H1 (cell line): Measurements from ENCODE around the gene DEDD2. TPM values are rescaled to one million over a fixed set of nuclear protein-coding genes. Genes with fewer than 3 reads are reported as not detected.

ENCODE experiments used
- CTCF ChIA-PET: fragments of 300-600 bp; sonication (Branson Sonifier 250); formaldehyde crosslinking; loops from one replicate; lab custom pipeline; 2021; ENCODE audit not compliant: partially characterized antibody; lab: Charles Lee
- POLR2A ChIA-PET: fragments of 300-600 bp; sonication (Branson Sonifier 250); formaldehyde crosslinking; loops from one replicate; lab custom pipeline; 2021; ENCODE audit warnings: inconsistent platforms; ENCODE audit not compliant: partially characterized antibody; lab: Charles Lee
- DNase-seq, 2 experiments: peaks; one replicate each; pipeline versions ENCODE4 v3.0.0 to v3.0.0-alpha.2; 2010 to 2022; ENCODE audit warnings: low spot score in 2 of 2, low read depth in 1 of 2, mixed read lengths in 1 of 2
- FAIRE-seq: peaks from 2 replicates; lab custom pipeline; 2011; peaks lifted over from hg19 to GRCh38; lab: Jason Lieb, UNC
- H2AFZ ChIP-seq: 2 replicates; pipeline ENCODE4 v1.8.1; 2012; ENCODE audit warnings: low read length, inconsistent platforms
- H2AK5ac ChIP-seq: 2 replicates; pipeline ENCODE4 v1.6.1; 2013; ENCODE audit warnings: low read depth, low read length
- H2BK120ac ChIP-seq: replicated peaks from 2 replicates; pipeline ENCODE3; 2013; ENCODE audit warnings: low read depth, low read length, inconsistent platforms
- H2BK12ac ChIP-seq: 2 replicates; pipeline ENCODE4 v1.6.1; 2013; ENCODE audit warnings: low read depth, low read length
- H2BK15ac ChIP-seq: 2 replicates; pipeline ENCODE4 v1.6.1; 2013; ENCODE audit warnings: low read length
- H2BK20ac ChIP-seq: 2 replicates; pipeline ENCODE4 v1.6.1; 2013; ENCODE audit warnings: low read length
- H2BK5ac ChIP-seq: 2 replicates; pipeline ENCODE4 v1.6.1; 2013; ENCODE audit warnings: low read depth, low read length
- H3K14ac ChIP-seq: 2 replicates; pipeline ENCODE4 v1.6.1; 2013; ENCODE audit warnings: inconsistent platforms; ENCODE audit not compliant: insufficient read length
- H3K18ac ChIP-seq: 2 replicates; pipeline ENCODE4 v1.6.1; 2013; ENCODE audit warnings: low read length; ENCODE audit errors: extremely low read depth
- H3K23ac ChIP-seq: 2 replicates; pipeline ENCODE4 v1.6.1; 2013; ENCODE audit warnings: inconsistent platforms; ENCODE audit not compliant: insufficient read length
- H3K23me2 ChIP-seq: 2 replicates; pipeline ENCODE4 v1.6.1; 2013; ENCODE audit warnings: low read depth, low read length
- H3K27ac ChIP-seq: 2 replicates; pipeline ENCODE4 v1.6.1; 2011; ENCODE audit warnings: low read depth, low read length, inconsistent platforms
- H3K27me3 ChIP-seq, 4 experiments: replicated peaks in 1 of 4; 1 replicate in 1 of 4; 2 replicates in 3 of 4; pipeline versions ENCODE4 v1.6.1 to v1.8.1; 2011 to 2013; ENCODE audit warnings: low read length in 3 of 4, mild to moderate bottlenecking in 3 of 4, inconsistent platforms in 2 of 4, mixed read lengths in 2 of 4, moderate library complexity in 1 of 4; ENCODE audit not compliant: control insufficient read depth in 3 of 4, insufficient read depth in 3 of 4; ENCODE audit errors: extremely low read depth in 1 of 4
- H3K36me3 ChIP-seq, 4 experiments: 2 replicates each; pipeline versions ENCODE4 v1.6.1 to v1.8.1; 2011 to 2013; ENCODE audit warnings: mild to moderate bottlenecking in 4 of 4, low read length in 3 of 4, moderate library complexity in 2 of 4, control low read depth in 1 of 4, inconsistent platforms in 1 of 4; ENCODE audit not compliant: insufficient read depth in 4 of 4, control insufficient read depth in 2 of 4
- H3K4ac ChIP-seq: replicated peaks from 2 replicates; pipeline ENCODE3; 2013; ENCODE audit warnings: low read length, low read depth, mixed read lengths, inconsistent platforms; ENCODE audit not compliant: insufficient read length
- H3K4me1 ChIP-seq, 4 experiments: replicated peaks in 1 of 4; 1 replicate in 1 of 4; 2 replicates in 3 of 4; pipeline versions ENCODE4 v1.6.1 to v1.8.1; 2011 to 2013; ENCODE audit warnings: low read length in 3 of 4, inconsistent platforms in 2 of 4, mixed read lengths in 1 of 4; ENCODE audit not compliant: insufficient read depth in 4 of 4, control insufficient read depth in 3 of 4
- H3K4me2 ChIP-seq, 2 experiments: 2 replicates each; pipeline versions ENCODE4 v1.6.1 to v1.8.1; 2011 to 2013; ENCODE audit warnings: low read depth in 2 of 2, low read length in 2 of 2, control low read depth in 1 of 2, inconsistent platforms in 1 of 2, mild to moderate bottlenecking in 1 of 2; ENCODE audit not compliant: insufficient read depth in 1 of 2
- H3K4me3 ChIP-seq, 4 experiments: fragments of 200-600, 300-600 bp in 1 of 4; sonication (generic), shearing (Covaris generic), sonication (Bioruptor Twin) in 1 of 4; 2 replicates each; pipeline versions ENCODE4 v1.5.1 to v1.8.1; 2011 to 2016; ENCODE audit warnings: low read length in 4 of 4, low read depth in 3 of 4, control low read depth in 2 of 4, inconsistent platforms in 2 of 4, mild to moderate bottlenecking in 2 of 4, mixed read lengths in 1 of 4, moderate library complexity in 1 of 4; ENCODE audit not compliant: insufficient read depth in 2 of 4; ENCODE audit errors: extremely low read depth in 1 of 4
- H3K56ac ChIP-seq: replicated peaks from 2 replicates; pipeline ENCODE3; 2013; ENCODE audit warnings: low read depth, mild to moderate bottlenecking, mixed read lengths, low read length, inconsistent platforms; ENCODE audit not compliant: insufficient read length
- H3K79me1 ChIP-seq: 2 replicates; pipeline ENCODE4 v1.6.1; 2013; ENCODE audit warnings: low read depth, low read length, control low read depth
- H3K79me2 ChIP-seq, 2 experiments: 2 replicates each; pipeline versions ENCODE4 v1.6.1 to v1.8.1; 2012 to 2013; ENCODE audit warnings: low read length in 2 of 2, mild to moderate bottlenecking in 2 of 2, inconsistent platforms in 1 of 2; ENCODE audit not compliant: insufficient read depth in 2 of 2, control insufficient read depth in 1 of 2
- H3K9ac ChIP-seq, 4 experiments: replicated peaks in 1 of 4; 1 replicate in 1 of 4; 2 replicates in 3 of 4; pipeline versions ENCODE4 v1.6.1 to v1.8.1; 2011 to 2013; ENCODE audit warnings: low read depth in 3 of 4, low read length in 3 of 4, control low read depth in 2 of 4, mild to moderate bottlenecking in 2 of 4, moderate library complexity in 2 of 4, inconsistent platforms in 1 of 4; ENCODE audit errors: extremely low read depth in 1 of 4
- H3K9me3 ChIP-seq, 2 experiments: 2 replicates each; pipeline versions ENCODE4 v1.6.1 to v1.8.1; 2012 to 2013; ENCODE audit warnings: mild to moderate bottlenecking in 2 of 2, moderate library complexity in 2 of 2, control low read depth in 1 of 2, inconsistent platforms in 1 of 2, low read depth in 1 of 2, low read length in 1 of 2, mixed read lengths in 1 of 2; ENCODE audit not compliant: insufficient read depth in 2 of 2
- H4K20me1 ChIP-seq, 2 experiments: replicated peaks in 1 of 2; 2 replicates each; pipeline versions ENCODE3 to v1.8.1; 2011 to 2013; ENCODE audit warnings: inconsistent platforms in 2 of 2, low read length in 2 of 2, mild to moderate bottlenecking in 1 of 2; ENCODE audit not compliant: insufficient read depth in 2 of 2, control insufficient read depth in 1 of 2
- H4K5ac ChIP-seq: 2 replicates; pipeline ENCODE4 v1.6.1; 2013; ENCODE audit warnings: low read length, low read depth, mixed read lengths, inconsistent platforms; ENCODE audit not compliant: insufficient read length
- H4K8ac ChIP-seq: 2 replicates; pipeline ENCODE4 v1.8.0; 2013; ENCODE audit warnings: mild to moderate bottlenecking, moderate library complexity, low read length, inconsistent platforms; ENCODE audit not compliant: insufficient read depth; ENCODE audit errors: extremely low read depth
- H4K91ac ChIP-seq: replicated peaks from 2 replicates; pipeline ENCODE3; 2013; ENCODE audit warnings: low read length, mixed read lengths, inconsistent platforms; ENCODE audit not compliant: insufficient read length
- CHD2 ChIP-seq: IDR thresholded peaks from 2 replicates; pipeline ENCODE4 v1.6.1; 2012; ENCODE audit warnings: low read length, improper control_type of control experiment
- KDM1A ChIP-seq: fragments of 200-600, 300-600 bp; sonication (generic); IDR thresholded peaks from 2 replicates; pipeline ENCODE4 v1.7.1; 2016; ENCODE audit warnings: mild to moderate bottlenecking, low read length, borderline replicate concordance
- RAD21 ChIP-seq, 2 experiments: IDR thresholded peaks in 1 of 2; conservative IDR thresholded peaks in 1 of 2; 2 replicates each; pipeline ENCODE4 v1.6.1; 2011; ENCODE audit warnings: low read depth in 2 of 2, low read length in 2 of 2, improper control_type of control experiment in 1 of 2, inconsistent platforms in 1 of 2, mild to moderate bottlenecking in 1 of 2, moderate library complexity in 1 of 2
- SIN3A ChIP-seq, 2 experiments: IDR thresholded peaks in 1 of 2; conservative IDR thresholded peaks in 1 of 2; 2 replicates each; pipeline ENCODE4 v1.6.1; 2011 to 2012; ENCODE audit warnings: low read length in 2 of 2, improper control_type of control experiment in 1 of 2, low read depth in 1 of 2, mild to moderate bottlenecking in 1 of 2
- WGBS, 2 experiments: shearing (Covaris generic) in 1 of 2; methylation state at CpG; one replicate each; pipeline versions ENCODE4 v1.1.6 to v1.1.7; 2013 to 2015; ENCODE audit warnings: low lambda C conversion rate in 2 of 2, mixed read lengths in 2 of 2, inconsistent platforms in 1 of 2, low coverage in 1 of 2, missing lambda C conversion rate in 1 of 2; ENCODE audit not compliant: insufficient replicate concordance in 2 of 2, insufficient coverage in 1 of 2, insufficient read length in 1 of 2; ENCODE audit errors: extremely low coverage in 1 of 2, missing lambda C conversion rate in 1 of 2; 5-methylcytosine and 5-hydroxymethylcytosine counted together
- polyA plus RNA-seq, 7 experiments: library from polyadenylated mRNA; depleted of rRNA in 3 of 7; stranded (reverse) in 5 of 7; unstranded in 2 of 7; fragments of >200 nt in 5 of 7; fragments of 200-250 nt in 2 of 7; gene quantifications; 1 replicate in 5 of 7; 2 replicates in 1 of 7; 4 replicates in 1 of 7; pipeline versions ENCODE4 v1.2.1 to v1.2.3, GENCODE V29; 2011 to 2013; ENCODE audit warnings: missing spikeins in 2 of 7, mixed read lengths in 2 of 7
- total RNA-seq: library from RNA; stranded (reverse); fragmentation: NEBNext Ultra II Directional; extraction: Animal tissue kit (Norgen Biotek cat#: 25700); gene quantifications from 2 replicates; pipeline ENCODE4 v1.2.1, GENCODE V29; 2021
- TF ChIP-seq, protein P1 (sequence below), 3 experiments: IDR thresholded peaks; 1 replicate in 2 of 3; 2 replicates in 1 of 3; pipeline versions ENCODE4 v1.5.1 to v1.6.1; 2011; ENCODE audit warnings: low read length in 3 of 3, mild to moderate bottlenecking in 3 of 3, inconsistent platforms in 2 of 3, low read depth in 1 of 3, moderate library complexity in 1 of 3; ENCODE audit not compliant: insufficient read depth in 1 of 3; ENCODE audit errors: control extremely low read depth in 1 of 3

The DEDD2 gene
- total and polyA plus RNA-seq, 2 of the 8 experiments (the other 6 are each of a cell fraction or from before 2014, with no cell fraction given) = 37.8 to 65.0 TPM

DNA sequence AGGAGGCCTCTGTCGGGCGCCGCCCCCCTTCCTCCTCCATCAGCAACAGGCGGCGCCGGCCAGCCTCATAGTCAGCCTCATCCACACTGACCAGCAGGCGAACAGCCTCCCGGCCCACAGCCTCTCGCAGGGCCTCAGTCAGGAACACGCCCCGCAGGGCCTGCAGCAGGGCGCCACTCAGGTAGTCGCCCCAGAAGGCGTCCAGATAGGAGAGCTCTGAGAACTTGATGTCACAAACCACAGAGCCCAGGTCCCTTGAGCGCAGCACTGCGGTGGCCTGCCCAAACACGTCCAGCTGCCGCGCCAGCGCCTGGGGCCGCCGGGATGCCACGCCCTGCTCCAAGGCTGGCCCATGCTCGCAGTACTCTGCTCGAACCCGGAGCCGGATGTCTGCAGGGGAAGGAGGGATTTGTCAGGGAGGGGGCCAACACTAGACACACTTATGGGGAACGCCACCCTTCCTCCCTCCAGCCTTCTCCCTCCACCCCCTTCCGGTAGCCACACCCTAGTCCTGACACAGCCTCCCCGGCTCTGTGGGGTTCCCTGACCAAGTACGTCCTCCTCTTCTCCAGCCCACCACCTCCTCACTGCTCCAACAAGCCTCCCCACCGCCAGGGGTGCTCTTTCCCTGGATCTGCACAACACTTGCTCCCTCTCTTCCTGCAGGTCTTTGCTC is 17.9 kb downstream of the DEDD2 start:
- no peak overlapping the region for H3K4me2 ChIP-seq
- TF ChIP-seq CHD2 (no peak), SIN3A (conservative IDR thresholded peaks at IDR 0.05 in 1 of 2, IDR thresholded peaks at IDR 0.05 in 1 of 2; ENCODE audit: low read depth in 1 of 2, low read length in 2 of 2) (no peak), KDM1A (no peak), RAD21 (IDR thresholded peaks at IDR 0.05 in 1 of 2, conservative IDR thresholded peaks at IDR 0.05 in 1 of 2; ENCODE audit: low read depth in 2 of 2, low read length in 2 of 2) (peak; percentile 19 to 34; a peak in 2 of 4 replicates)
- TF ChIP-seq, protein P1, sequence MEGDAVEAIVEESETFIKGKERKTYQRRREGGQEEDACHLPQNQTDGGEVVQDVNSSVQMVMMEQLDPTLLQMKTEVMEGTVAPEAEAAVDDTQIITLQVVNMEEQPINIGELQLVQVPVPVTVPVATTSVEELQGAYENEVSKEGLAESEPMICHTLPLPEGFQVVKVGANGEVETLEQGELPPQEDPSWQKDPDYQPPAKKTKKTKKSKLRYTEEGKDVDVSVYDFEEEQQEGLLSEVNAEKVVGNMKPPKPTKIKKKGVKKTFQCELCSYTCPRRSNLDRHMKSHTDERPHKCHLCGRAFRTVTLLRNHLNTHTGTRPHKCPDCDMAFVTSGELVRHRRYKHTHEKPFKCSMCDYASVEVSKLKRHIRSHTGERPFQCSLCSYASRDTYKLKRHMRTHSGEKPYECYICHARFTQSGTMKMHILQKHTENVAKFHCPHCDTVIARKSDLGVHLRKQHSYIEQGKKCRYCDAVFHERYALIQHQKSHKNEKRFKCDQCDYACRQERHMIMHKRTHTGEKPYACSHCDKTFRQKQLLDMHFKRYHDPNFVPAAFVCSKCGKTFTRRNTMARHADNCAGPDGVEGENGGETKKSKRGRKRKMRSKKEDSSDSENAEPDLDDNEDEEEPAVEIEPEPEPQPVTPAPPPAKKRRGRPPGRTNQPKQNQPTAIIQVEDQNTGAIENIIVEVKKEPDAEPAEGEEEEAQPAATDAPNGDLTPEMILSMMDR (IDR thresholded peaks at IDR 0.05; ENCODE audit: control extremely low read depth in 1 of 3, insufficient read depth in 1 of 3, low read depth in 1 of 3, low read length in 3 of 3) = peak; percentile 46 to 73 (median 62); a peak in 3 of 4 replicates
- TF ChIP-seq, all 59 proteins: peak for 2
- FAIRE-seq (no peak), DNase-seq (no peak)
- H3K79me1 ChIP-seq = peaks cover 11% of the 10 kb centered on the region
- no peak overlapping the region for H3K9ac ChIP-seq
- H2BK15ac ChIP-seq = no peak overlapping the region
- peak overlapping the region; percentile 71; the same call in 1 of the 2 replicates for H2BK5ac ChIP-seq
- no peak overlapping the region for H4K5ac ChIP-seq
- H3K56ac ChIP-seq = no peak overlapping the region
- no peak overlapping the region for H3K18ac ChIP-seq
- H3K9me3 ChIP-seq = no peaks in the 10 kb centered on the region
- no peak overlapping the region for H2BK120ac ChIP-seq
- ChIA-PET POLR2A (interaction anchor here (0.9 to 1.2 kb wide), 4 partner anchors 16 to 100 kb away, joined by 3 to 4 read pairs (median 3); no protein-coding TSS in a partner anchor), CTCF (interaction anchor here (0.7 to 4.1 kb wide), 7 partner anchors 9 to 99 kb away, joined by 3 to 24 read pairs (median 4); no protein-coding TSS in a partner anchor)
- H4K8ac ChIP-seq = no peak overlapping the region
- peaks cover 0 to 32% of the 10 kb centered on the region in 2 experiments; a peak in 1 of 4 replicates for H3K79me2 ChIP-seq
- no peak overlapping the region for H2BK20ac ChIP-seq
- H3K23ac ChIP-seq = no peak overlapping the region
- no peak overlapping the region for H4K91ac ChIP-seq
- H2AFZ ChIP-seq = no peak overlapping the region
- no peak overlapping the region for H3K14ac ChIP-seq
- peaks cover 4 to 50% (median 17%) of the 10 kb centered on the region in 4 experiments; a peak in 6 of 8 replicates for H3K36me3 ChIP-seq
- no peaks in the 10 kb centered on the region for H3K27me3 ChIP-seq
- H2AK5ac ChIP-seq = no peak overlapping the region
- no peaks in the 10 kb centered on the region for H3K23me2 ChIP-seq
- H3K4me1 ChIP-seq = peaks cover 0 to 30% (median 12%) of the 10 kb centered on the region in 4 experiments; a peak in 6 of 7 replicates
- 88% methylated on average over 32 of the region's 32 CpGs; no CpG with 5 or more reads in 1 of the 2 experiments for WGBS, 2 experiments
- peak overlapping the region; percentile 15; the same call in 1 of the 2 replicates for H3K27ac ChIP-seq
- peak overlapping the region; percentile 17; the same call in 1 of the 2 replicates for H2BK12ac ChIP-seq
- H4K20me1 ChIP-seq = peaks cover 8 to 27% of the 10 kb centered on the region in 2 experiments
- no peak overlapping the region for H3K4ac ChIP-seq
- H3K4me3 ChIP-seq = no peak overlapping the region
